ENCODE measurements around the gene HTT. TPM values are rescaled to one million over a fixed set of nuclear protein-coding genes. Genes with fewer than 3 reads are reported as not detected.
A peak's percentile ranks its signal among the peaks of the same experiment; 100 is the strongest.

HTT gene
- total and polyA plus RNA-seq, 10 donors, result 10.0 to 124 (median 84.4) TPM

- TF ChIP-seq POLR2A (IDR thresholded peaks at IDR 0.05) (no peak), POLR2AphosphoS5 (IDR thresholded peaks at IDR 0.05) (no peak), CTCF (IDR thresholded peaks at IDR 0.05 in 8 of 11, conservative IDR thresholded peaks at IDR 0.05 in 3 of 11) (no peak)
- no peaks in the 10 kb centered on the region for H3K27me3 ChIP-seq (replicated peaks in 1 of 7)
- no peak overlapping the region for H3K27ac ChIP-seq
- no peaks in the 10 kb centered on the region for H3K36me3 ChIP-seq
- intact Hi-C loops (cut with DNase I; ENCODE audit: low total_unique reads), result no loop called here
- WGBS, 5 donors, result 85 to 92% (median 89%) methylated on average over 16 to 17 of the region's 17 CpGs
- H3K4me1 ChIP-seq, result no peaks in the 10 kb centered on the region
- H3K9me3 ChIP-seq, result peaks cover 0 to 9% (median 6%) of the 10 kb centered on the region in 8 donors
- no peak overlapping the region for H3K4me3 ChIP-seq
- peak; percentile 74 for DNase-seq
Observed at GRCh38 chr4:3268395-3269104, 194.1 kb downstream of the HTT start.

- Histone ChIP-seq H3K4me1 (no peaks in the 10 kb centered on the region), H3K27ac (no peak overlapping the region), H3K27me3 (replicated peaks in 1 of 7) (no peaks in the 10 kb centered on the region), H3K9me3 (peaks cover 0 to 11% (median 7%) of the 10 kb centered on the region in 8 donors), H3K4me3 (no peak overlapping the region), H3K36me3 (no peaks in the 10 kb centered on the region)
- intact Hi-C loops (cut with DNase I; ENCODE audit: low total_unique reads), result no loop called here
- TF ChIP-seq CTCF (IDR thresholded peaks at IDR 0.05 in 8 of 11, conservative IDR thresholded peaks at IDR 0.05 in 3 of 11) (no peak), POLR2AphosphoS5 (IDR thresholded peaks at IDR 0.05) (no peak), POLR2A (IDR thresholded peaks at IDR 0.05) (no peak)
- 88 to 90% (median 89%) methylated on average over 15 to 25 of the region's 25 CpGs for WGBS, 5 donors
- DNase-seq, result no peak
Observed at GRCh38 chr4:3269105-3269927, 194.8 kb downstream of the HTT start.

- no peaks in the 10 kb centered on the region for H3K36me3 ChIP-seq
- peaks cover 0 to 11% (median 7%) of the 10 kb centered on the region in 8 donors for H3K9me3 ChIP-seq
- WGBS, 5 donors, result 84 to 91% (median 87%) methylated on average over 14 to 17 of the region's 17 CpGs
- intact Hi-C loops (cut with DNase I; ENCODE audit: low total_unique reads), result no loop called here
- H3K27me3 ChIP-seq (replicated peaks in 1 of 7), result no peaks in the 10 kb centered on the region
- no peaks in the 10 kb centered on the region for H3K4me1 ChIP-seq
- H3K4me3 ChIP-seq, result no peak overlapping the region
- TF ChIP-seq CTCF (IDR thresholded peaks at IDR 0.05 in 8 of 11, conservative IDR thresholded peaks at IDR 0.05 in 3 of 11) (no peak), POLR2A (IDR thresholded peaks at IDR 0.05) (no peak), POLR2AphosphoS5 (IDR thresholded peaks at IDR 0.05) (no peak)
- H3K27ac ChIP-seq, result no peak overlapping the region
- DNase-seq, result no peak
Observed at GRCh38 chr4:3269991-3270611, 195.6 kb downstream of the HTT start.

Data from spleen (tissue), 11 donors.